DND-41 (cell line): ENCODE measurements around the gene RAB26.

Experiments
- ATAC-seq: fragments of 200-7000 bp; cut with Tn5 transposase; 3 replicates; pipeline ENCODE4 v1.9.1; 2021; ENCODE audit warnings: low read depth; ENCODE audit not compliant: insufficient read depth
- DNase-seq: peaks from one replicate; pipeline ENCODE4 v3.0.0-alpha.2; 2020
- H2AFZ ChIP-seq: 2 replicates; pipeline ENCODE4 v1.6.0; 2012; ENCODE audit warnings: low read depth, low read length
- H3K27ac ChIP-seq: 2 replicates; pipeline ENCODE4 v1.5.1; 2012; ENCODE audit warnings: low read length, inconsistent platforms
- H3K27me3 ChIP-seq: fragments of 200-600 bp; sonication (generic); 2 replicates; pipeline ENCODE4 v1.6.0; 2012; ENCODE audit warnings: low read length, mild to moderate bottlenecking, inconsistent platforms; ENCODE audit not compliant: insufficient read depth, poor library complexity
- H3K36me3 ChIP-seq: 2 replicates; pipeline ENCODE4 v1.5.1; 2012; ENCODE audit warnings: low read length, inconsistent platforms; ENCODE audit not compliant: insufficient read depth
- H3K4me1 ChIP-seq: 2 replicates; pipeline ENCODE4 v1.5.1; 2012; ENCODE audit warnings: mild to moderate bottlenecking, low read length; ENCODE audit not compliant: insufficient read depth
- H3K4me2 ChIP-seq: 2 replicates; pipeline ENCODE4 v1.6.0; 2012; ENCODE audit warnings: mild to moderate bottlenecking, moderate library complexity, low read length, inconsistent platforms; ENCODE audit not compliant: insufficient read depth
- H3K4me3 ChIP-seq, 2 experiments: fragments of 200-600 bp in 1 of 2; shearing (Covaris generic) in 1 of 2; 2 replicates each; pipeline ENCODE4 v1.5.1; 2012 to 2016; ENCODE audit warnings: inconsistent platforms in 2 of 2, low read length in 2 of 2, mild to moderate bottlenecking in 2 of 2, low read depth in 1 of 2, moderate library complexity in 1 of 2
- H3K79me2 ChIP-seq: 2 replicates; pipeline ENCODE4 v1.6.0; 2012; ENCODE audit warnings: low read length, inconsistent platforms; ENCODE audit not compliant: insufficient read depth
- H3K9ac ChIP-seq: 2 replicates; pipeline ENCODE4 v1.6.0; 2012; ENCODE audit warnings: low read depth, mild to moderate bottlenecking, inconsistent platforms, low read length, moderate library complexity
- H3K9me3 ChIP-seq: 2 replicates; pipeline ENCODE4 v1.5.1; 2012; ENCODE audit warnings: low read length, moderate library complexity, mild to moderate bottlenecking, inconsistent platforms; ENCODE audit not compliant: insufficient read depth, severe bottlenecking
- H4K20me1 ChIP-seq: 2 replicates; pipeline ENCODE4 v1.6.0; 2012; ENCODE audit warnings: low read length; ENCODE audit not compliant: insufficient read depth
- EZH2 ChIP-seq: IDR thresholded peaks from 3 replicates; pipeline ENCODE4 v1.6.1; 2012; ENCODE audit warnings: borderline replicate concordance, low read depth, mild to moderate bottlenecking, moderate library complexity, low read length, inconsistent platforms; ENCODE audit not compliant: severe bottlenecking
- TF ChIP-seq, protein P1 (sequence below): IDR thresholded peaks from 2 replicates; pipeline ENCODE4 v1.5.1; 2012; ENCODE audit warnings: borderline replicate concordance, low read length, moderate library complexity, mild to moderate bottlenecking; ENCODE audit not compliant: poor library complexity, severe bottlenecking; ENCODE audit errors: extremely low read depth

Gene RAB26

GRCh38 chr16:2190002-2190658 is 41.7 kb downstream of the RAB26 start:
- no peak overlapping the region for H3K4me2 ChIP-seq

GRCh38 chr16:2190659-2191445 is 42.4 kb downstream of the RAB26 start:
- H3K79me2 ChIP-seq, result no peaks in the 10 kb centered on the region
- ATAC-seq, result no peak
- no peak overlapping the region for H3K9ac ChIP-seq
- peaks cover 22% of the 10 kb centered on the region for H3K27me3 ChIP-seq
- H3K27ac ChIP-seq, result no peak overlapping the region
- H3K4me3 ChIP-seq, result no peak overlapping the region
- H2AFZ ChIP-seq, result no peak overlapping the region
- peaks cover 8% of the 10 kb centered on the region for H3K4me1 ChIP-seq
- H3K9me3 ChIP-seq, result no peaks in the 10 kb centered on the region
- peaks cover 16% of the 10 kb centered on the region for H4K20me1 ChIP-seq
- no peak for DNase-seq
- H3K36me3 ChIP-seq, result no peaks in the 10 kb centered on the region
- no peak for TF ChIP-seq EZH2
- TF ChIP-seq, protein P1, sequence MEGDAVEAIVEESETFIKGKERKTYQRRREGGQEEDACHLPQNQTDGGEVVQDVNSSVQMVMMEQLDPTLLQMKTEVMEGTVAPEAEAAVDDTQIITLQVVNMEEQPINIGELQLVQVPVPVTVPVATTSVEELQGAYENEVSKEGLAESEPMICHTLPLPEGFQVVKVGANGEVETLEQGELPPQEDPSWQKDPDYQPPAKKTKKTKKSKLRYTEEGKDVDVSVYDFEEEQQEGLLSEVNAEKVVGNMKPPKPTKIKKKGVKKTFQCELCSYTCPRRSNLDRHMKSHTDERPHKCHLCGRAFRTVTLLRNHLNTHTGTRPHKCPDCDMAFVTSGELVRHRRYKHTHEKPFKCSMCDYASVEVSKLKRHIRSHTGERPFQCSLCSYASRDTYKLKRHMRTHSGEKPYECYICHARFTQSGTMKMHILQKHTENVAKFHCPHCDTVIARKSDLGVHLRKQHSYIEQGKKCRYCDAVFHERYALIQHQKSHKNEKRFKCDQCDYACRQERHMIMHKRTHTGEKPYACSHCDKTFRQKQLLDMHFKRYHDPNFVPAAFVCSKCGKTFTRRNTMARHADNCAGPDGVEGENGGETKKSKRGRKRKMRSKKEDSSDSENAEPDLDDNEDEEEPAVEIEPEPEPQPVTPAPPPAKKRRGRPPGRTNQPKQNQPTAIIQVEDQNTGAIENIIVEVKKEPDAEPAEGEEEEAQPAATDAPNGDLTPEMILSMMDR, result no peak
- H3K4me2 ChIP-seq, result no peak overlapping the region

More at GRCh38 chr16:2190002-2190658, 41.7 kb downstream of the RAB26 start:
- peaks cover 10% of the 10 kb centered on the region for H4K20me1 ChIP-seq
- H3K9me3 ChIP-seq, result no peaks in the 10 kb centered on the region
- peaks cover under 1% of the 10 kb centered on the region; the same call in 1 of the 2 replicates for H3K4me1 ChIP-seq
- ATAC-seq, result no peak
- H2AFZ ChIP-seq, result no peak overlapping the region
- no peak for DNase-seq
- no peak overlapping the region for H3K9ac ChIP-seq
- no peak overlapping the region for H3K27ac ChIP-seq
- no peaks in the 10 kb centered on the region for H3K36me3 ChIP-seq
- peaks cover 15% of the 10 kb centered on the region for H3K27me3 ChIP-seq
- TF ChIP-seq, protein P1, result no peak
- no peak for TF ChIP-seq EZH2
- no peaks in the 10 kb centered on the region for H3K79me2 ChIP-seq
- no peak overlapping the region for H3K4me3 ChIP-seq

DNA sequence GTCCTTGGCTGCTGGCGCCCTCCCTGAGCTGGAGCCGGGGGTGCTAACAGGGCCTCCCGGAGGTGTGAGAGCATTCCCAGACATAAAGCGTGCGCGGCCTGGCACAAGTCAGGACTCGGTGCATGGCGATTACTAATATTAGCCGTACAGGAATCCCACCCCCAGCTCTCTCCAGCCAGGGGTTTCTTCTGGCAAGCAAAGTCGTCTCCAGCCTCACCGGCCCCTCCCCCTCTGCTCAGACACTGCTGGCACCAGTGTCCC is 43.0 kb downstream of the RAB26 start:
- H2AFZ ChIP-seq, result no peak overlapping the region
- H3K4me1 ChIP-seq, result peaks cover 12% of the 10 kb centered on the region
- H3K36me3 ChIP-seq, result no peaks in the 10 kb centered on the region
- H3K9me3 ChIP-seq, result no peaks in the 10 kb centered on the region
- H3K4me2 ChIP-seq, result no peak overlapping the region
- H3K4me3 ChIP-seq, result no peak overlapping the region
- H3K27ac ChIP-seq, result no peak overlapping the region
- H3K79me2 ChIP-seq, result no peaks in the 10 kb centered on the region
- ATAC-seq (no peak), DNase-seq (no peak)
- H3K27me3 ChIP-seq, result peaks cover 27% of the 10 kb centered on the region
- H3K9ac ChIP-seq, result no peak overlapping the region
- H4K20me1 ChIP-seq, result peaks cover 16% of the 10 kb centered on the region
- TF ChIP-seq, protein P1, result no peak
- no peak for TF ChIP-seq EZH2
